ENCODE results near the gene MDFI.

Gene MDFI

GRCh38 chr6:41696788-41697187, 58.5 kb downstream of the MDFI start:
- peaks cover 0 to 6% (median 0%) of the 10 kb centered on the region in 4 experiments for H3K4me1 ChIP-seq (ENCODE audit: control extremely low read depth in 1 of 4, control insufficient read depth in 4 of 4, insufficient read depth in 4 of 4, low read length in 3 of 4)
- ChIA-PET CTCF (interaction anchor here (0.9 to 1.9 kb wide), 2 partner anchors 12 to 94 kb away, joined by 4 to 6 read pairs; no protein-coding TSS in a partner anchor), POLR2A (no interaction called here)
- no peak overlapping the region for H3K4me3 ChIP-seq (ENCODE audit: control insufficient read depth in 1 of 7, extremely low read depth in 1 of 7, insufficient read depth in 4 of 7, low read depth in 2 of 7, low read length in 6 of 7)
- no peaks in the 10 kb centered on the region for H3K27me3 ChIP-seq (replicated peaks in 2 of 5; ENCODE audit: control insufficient read depth in 4 of 5, insufficient read depth in 5 of 5, low read length in 4 of 5)
- H3K36me3 ChIP-seq (ENCODE audit: control insufficient read depth in 4 of 4, insufficient read depth in 4 of 4, low read length in 3 of 4): peaks cover 0 to 2% (median 0%) of the 10 kb centered on the region in 4 experiments
- WGBS (ENCODE audit: insufficient coverage): 94% methylated on average over 3 of the region's 6 CpGs
- H3K27ac ChIP-seq (ENCODE audit: insufficient read depth in 1 of 2, low read depth in 1 of 2, low read length in 2 of 2, poor library complexity in 1 of 2, severe bottlenecking in 2 of 2): no peak overlapping the region
- no peak for DNase-seq
- no peaks in the 10 kb centered on the region for H3K9me3 ChIP-seq (ENCODE audit: control extremely low read depth in 1 of 5, control insufficient read depth in 4 of 5, insufficient read depth in 2 of 5, low read depth in 1 of 5, low read length in 4 of 5)

GRCh38 chr6:41697861-41698781, 59.9 kb downstream of the MDFI start:
- DNase-seq: no peak
- H3K27ac ChIP-seq (ENCODE audit: insufficient read depth in 1 of 2, low read depth in 1 of 2, low read length in 2 of 2, poor library complexity in 1 of 2, severe bottlenecking in 2 of 2): no peak overlapping the region
- H3K27me3 ChIP-seq (replicated peaks in 2 of 5; ENCODE audit: control insufficient read depth in 4 of 5, insufficient read depth in 5 of 5, low read length in 4 of 5): no peaks in the 10 kb centered on the region
- H3K4me3 ChIP-seq (ENCODE audit: control insufficient read depth in 1 of 7, extremely low read depth in 1 of 7, insufficient read depth in 4 of 7, low read depth in 2 of 7, low read length in 6 of 7): no peak overlapping the region
- CTCF ChIA-PET: interaction anchor here (1.2 kb wide), 1 partner anchor 80 kb away, joined by 3 read pairs; no protein-coding TSS in a partner anchor
- H3K4me1 ChIP-seq (ENCODE audit: control extremely low read depth in 1 of 4, control insufficient read depth in 4 of 4, insufficient read depth in 4 of 4, low read length in 3 of 4): peaks cover 0 to 6% (median 0%) of the 10 kb centered on the region in 4 experiments
- H3K36me3 ChIP-seq (ENCODE audit: control insufficient read depth in 4 of 4, insufficient read depth in 4 of 4, low read length in 3 of 4): peaks cover 0 to 2% (median 0%) of the 10 kb centered on the region in 4 experiments
- POLR2A ChIA-PET: no interaction called here
- no peaks in the 10 kb centered on the region for H3K9me3 ChIP-seq (ENCODE audit: control extremely low read depth in 1 of 5, control insufficient read depth in 4 of 5, insufficient read depth in 2 of 5, low read depth in 1 of 5, low read length in 4 of 5)
- 94% methylated on average over 13 of the region's 15 CpGs for WGBS (ENCODE audit: insufficient coverage)

- no peak for DNase-seq
- peaks cover 0 to 2% (median 0%) of the 10 kb centered on the region in 4 experiments for H3K36me3 ChIP-seq (ENCODE audit: control insufficient read depth in 4 of 4, insufficient read depth in 4 of 4, low read length in 3 of 4)
- ChIA-PET POLR2A (no interaction called here), CTCF (interaction anchor here (0.8 to 1.2 kb wide), 4 partner anchors 9 to 79 kb away, joined by 3 to 5 read pairs (median 4); no protein-coding TSS in a partner anchor)
- WGBS (ENCODE audit: insufficient coverage): 100% methylated on average over 1 of the region's 2 CpGs
- no peak overlapping the region for H3K4me3 ChIP-seq (ENCODE audit: control insufficient read depth in 1 of 7, extremely low read depth in 1 of 7, insufficient read depth in 4 of 7, low read depth in 2 of 7, low read length in 6 of 7)
- no peak overlapping the region for H3K27ac ChIP-seq (ENCODE audit: insufficient read depth in 1 of 2, low read depth in 1 of 2, low read length in 2 of 2, poor library complexity in 1 of 2, severe bottlenecking in 2 of 2)
- H3K4me1 ChIP-seq (ENCODE audit: control extremely low read depth in 1 of 4, control insufficient read depth in 4 of 4, insufficient read depth in 4 of 4, low read length in 3 of 4): no peaks in the 10 kb centered on the region
- H3K9me3 ChIP-seq (ENCODE audit: control extremely low read depth in 1 of 5, control insufficient read depth in 4 of 5, insufficient read depth in 2 of 5, low read depth in 1 of 5, low read length in 4 of 5): no peaks in the 10 kb centered on the region
- H3K27me3 ChIP-seq (replicated peaks in 2 of 5; ENCODE audit: control insufficient read depth in 4 of 5, insufficient read depth in 5 of 5, low read length in 4 of 5): no peaks in the 10 kb centered on the region
Observed at GRCh38 chr6:41699063-41699462, 60.8 kb downstream of the MDFI start.

- H3K9me3 ChIP-seq (ENCODE audit: control extremely low read depth in 1 of 5, control insufficient read depth in 4 of 5, insufficient read depth in 2 of 5, low read depth in 1 of 5, low read length in 4 of 5): no peaks in the 10 kb centered on the region
- POLR2A ChIA-PET: no interaction called here
- peaks cover 0 to 2% (median 0%) of the 10 kb centered on the region in 4 experiments for H3K36me3 ChIP-seq (ENCODE audit: control insufficient read depth in 4 of 4, insufficient read depth in 4 of 4, low read length in 3 of 4)
- H3K27ac ChIP-seq (ENCODE audit: insufficient read depth in 1 of 2, low read depth in 1 of 2, low read length in 2 of 2, poor library complexity in 1 of 2, severe bottlenecking in 2 of 2): no peak overlapping the region
- DNase-seq: no peak
- WGBS (ENCODE audit: insufficient coverage): 98% methylated on average over 20 of the region's 20 CpGs
- H3K4me1 ChIP-seq (ENCODE audit: control extremely low read depth in 1 of 4, control insufficient read depth in 4 of 4, insufficient read depth in 4 of 4, low read length in 3 of 4): peaks cover 0 to 10% (median 3%) of the 10 kb centered on the region in 4 experiments
- H3K27me3 ChIP-seq (replicated peaks in 2 of 5; ENCODE audit: control insufficient read depth in 4 of 5, insufficient read depth in 5 of 5, low read length in 4 of 5): no peaks in the 10 kb centered on the region
- CTCF ChIA-PET: interaction anchor here (1.2 kb wide), 1 partner anchor 9 kb away, joined by 3 read pairs; no protein-coding TSS in a partner anchor
- no peak overlapping the region for H3K4me3 ChIP-seq (ENCODE audit: control insufficient read depth in 1 of 7, extremely low read depth in 1 of 7, insufficient read depth in 4 of 7, low read depth in 2 of 7, low read length in 6 of 7)
Observed at GRCh38 chr6:41700463-41701347, 62.4 kb downstream of the MDFI start.

- DNase-seq: no peak
- ChIA-PET CTCF (interaction anchor here (1.1 to 7.3 kb wide), 5 partner anchors 16 to 84 kb away, joined by 3 to 98 read pairs (median 57); no protein-coding TSS in a partner anchor), POLR2A (no interaction called here)
- no peaks in the 10 kb centered on the region for H3K9me3 ChIP-seq (ENCODE audit: control extremely low read depth in 1 of 5, control insufficient read depth in 4 of 5, insufficient read depth in 2 of 5, low read depth in 1 of 5, low read length in 4 of 5)
- H3K27ac ChIP-seq (ENCODE audit: insufficient read depth in 1 of 2, low read depth in 1 of 2, low read length in 2 of 2, poor library complexity in 1 of 2, severe bottlenecking in 2 of 2): no peak overlapping the region
- H3K27me3 ChIP-seq (replicated peaks in 2 of 5; ENCODE audit: control insufficient read depth in 4 of 5, insufficient read depth in 5 of 5, low read length in 4 of 5): no peaks in the 10 kb centered on the region
- WGBS (ENCODE audit: insufficient coverage): 99% methylated on average over 8 of the region's 10 CpGs
- no peak overlapping the region for H3K4me3 ChIP-seq (ENCODE audit: control insufficient read depth in 1 of 7, extremely low read depth in 1 of 7, insufficient read depth in 4 of 7, low read depth in 2 of 7, low read length in 6 of 7)
- H3K36me3 ChIP-seq (ENCODE audit: control insufficient read depth in 4 of 4, insufficient read depth in 4 of 4, low read length in 3 of 4): peaks cover 0 to 2% (median 0%) of the 10 kb centered on the region in 4 experiments
- peaks cover 0 to 25% (median 16%) of the 10 kb centered on the region in 4 experiments for H3K4me1 ChIP-seq (ENCODE audit: control extremely low read depth in 1 of 4, control insufficient read depth in 4 of 4, insufficient read depth in 4 of 4, low read length in 3 of 4)
Observed at GRCh38 chr6:41702089-41702745, 63.9 kb downstream of the MDFI start.

GRCh38 chr6:41702771-41703494, 64.7 kb downstream of the MDFI start:
- Histone ChIP-seq H3K4me1 (ENCODE audit: control extremely low read depth in 1 of 4, control insufficient read depth in 4 of 4, insufficient read depth in 4 of 4, low read length in 3 of 4) (peaks cover 2 to 32% (median 23%) of the 10 kb centered on the region in 4 experiments), H3K4me3 (ENCODE audit: control insufficient read depth in 1 of 7, extremely low read depth in 1 of 7, insufficient read depth in 4 of 7, low read depth in 2 of 7, low read length in 6 of 7) (no peak overlapping the region), H3K27me3 (replicated peaks in 2 of 5; ENCODE audit: control insufficient read depth in 4 of 5, insufficient read depth in 5 of 5, low read length in 4 of 5) (no peaks in the 10 kb centered on the region), H3K27ac (ENCODE audit: insufficient read depth in 1 of 2, low read depth in 1 of 2, low read length in 2 of 2, poor library complexity in 1 of 2, severe bottlenecking in 2 of 2) (no peak overlapping the region), H3K9me3 (ENCODE audit: control extremely low read depth in 1 of 5, control insufficient read depth in 4 of 5, insufficient read depth in 2 of 5, low read depth in 1 of 5, low read length in 4 of 5) (no peaks in the 10 kb centered on the region), H3K36me3 (ENCODE audit: control insufficient read depth in 4 of 4, insufficient read depth in 4 of 4, low read length in 3 of 4) (peaks cover 0 to 2% (median 0%) of the 10 kb centered on the region in 4 experiments)
- ChIA-PET POLR2A (no interaction called here), CTCF (interaction anchor here (1.1 to 7.3 kb wide), 6 partner anchors 17 to 83 kb away, joined by 3 to 98 read pairs (median 66); partner anchors contain the start of gene TFEB)
- WGBS (ENCODE audit: insufficient coverage): 93% methylated on average over 10 of the region's 14 CpGs
- no peak for DNase-seq

Measured in common myeloid progenitor, CD34-positive (primary cell).